Measurements from ENCODE around the gene COL13A1. TPM values are rescaled to one million over a fixed set of nuclear protein-coding genes. Genes with fewer than 3 reads are reported as not detected.

COL13A1 gene
- total and polyA plus RNA-seq, 2 of the 8 experiments (the other 6 are each of a cell fraction or from before 2014, with no cell fraction given) = 2.6 to 5.2 TPM

DNA sequence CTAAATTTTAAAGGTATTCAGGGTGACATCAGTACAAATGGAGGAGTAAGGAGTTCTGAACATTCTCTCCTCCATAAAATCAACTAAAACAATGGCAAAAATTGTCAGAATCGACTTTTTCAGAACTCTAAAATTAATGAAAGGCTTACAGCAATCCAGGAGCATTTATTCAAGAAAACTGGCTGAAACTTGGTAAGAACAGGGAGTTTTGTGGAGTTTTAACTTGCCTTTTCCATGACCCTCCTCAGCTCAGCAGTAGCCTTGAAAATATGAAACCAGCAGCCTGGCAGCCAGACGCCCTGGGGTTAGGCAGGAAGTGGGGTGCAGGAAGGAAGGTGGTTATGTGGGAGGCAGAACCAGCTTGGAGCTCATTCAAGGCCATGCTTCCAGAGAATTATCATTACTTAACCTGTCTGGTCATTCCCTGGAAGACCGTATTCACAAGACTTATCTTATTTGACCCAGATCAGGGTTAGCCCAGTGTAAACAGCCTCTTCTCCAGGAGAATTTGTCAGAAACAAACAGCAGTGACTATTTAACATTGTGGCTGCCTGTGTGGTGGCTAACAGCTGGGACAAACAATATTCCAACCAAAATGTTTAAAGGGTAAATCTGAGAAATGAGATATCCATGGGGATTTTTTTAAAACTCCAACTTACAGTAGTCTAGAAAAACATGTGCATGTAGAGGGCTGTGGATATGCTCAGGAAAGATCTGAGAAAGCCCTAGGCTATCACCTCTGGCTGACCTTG, 175.3 kb downstream of the COL13A1 start (continued):
- TF ChIP-seq, protein P1, sequence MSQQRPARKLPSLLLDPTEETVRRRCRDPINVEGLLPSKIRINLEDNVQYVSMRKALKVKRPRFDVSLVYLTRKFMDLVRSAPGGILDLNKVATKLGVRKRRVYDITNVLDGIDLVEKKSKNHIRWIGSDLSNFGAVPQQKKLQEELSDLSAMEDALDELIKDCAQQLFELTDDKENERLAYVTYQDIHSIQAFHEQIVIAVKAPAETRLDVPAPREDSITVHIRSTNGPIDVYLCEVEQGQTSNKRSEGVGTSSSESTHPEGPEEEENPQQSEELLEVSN (IDR thresholded peaks at IDR 0.05) = no peak
- TF ChIP-seq CTBP2 (IDR thresholded peaks at IDR 0.05; ENCODE audit: borderline replicate concordance, insufficient read depth, insufficient read length, low read length) (no peak), POU5F1 (IDR thresholded peaks at IDR 0.05; ENCODE audit: low read depth, low read length) (no peak)

Measured in H1 (cell line).